ENCODE results near the gene SLC25A40. TPM values are rescaled to one million over a fixed set of nuclear protein-coding genes. Genes with fewer than 3 reads are reported as not detected.
A peak's percentile ranks its signal among the peaks of the same experiment; 100 is the strongest.

The SLC25A40 gene
- total RNA-seq, 2 donors from 2014 or later = 13.5 to 15.9 TPM

DNA sequence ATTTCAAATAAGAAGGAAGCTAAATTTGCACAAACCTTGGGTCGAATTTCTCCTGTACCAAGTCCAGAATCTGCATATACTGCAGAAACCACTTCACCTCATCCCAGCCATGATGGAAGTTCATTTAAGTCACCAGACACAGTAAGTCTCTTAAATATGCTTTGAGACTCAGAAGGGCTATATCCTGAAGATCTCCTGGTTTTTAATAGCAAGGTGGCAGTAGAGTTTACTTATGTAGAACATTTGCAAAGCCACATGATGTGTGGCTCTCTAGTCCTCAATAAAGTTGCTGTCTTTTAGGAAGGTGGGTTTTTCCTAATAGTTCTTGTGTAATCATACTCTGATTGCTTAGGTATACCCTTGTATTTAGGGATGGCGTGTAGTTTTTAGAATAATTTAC, 8.9 kb upstream of the SLC25A40 start:
- H3K4me3 ChIP-seq = no peak overlapping the region
- TF ChIP-seq, protein P1, sequence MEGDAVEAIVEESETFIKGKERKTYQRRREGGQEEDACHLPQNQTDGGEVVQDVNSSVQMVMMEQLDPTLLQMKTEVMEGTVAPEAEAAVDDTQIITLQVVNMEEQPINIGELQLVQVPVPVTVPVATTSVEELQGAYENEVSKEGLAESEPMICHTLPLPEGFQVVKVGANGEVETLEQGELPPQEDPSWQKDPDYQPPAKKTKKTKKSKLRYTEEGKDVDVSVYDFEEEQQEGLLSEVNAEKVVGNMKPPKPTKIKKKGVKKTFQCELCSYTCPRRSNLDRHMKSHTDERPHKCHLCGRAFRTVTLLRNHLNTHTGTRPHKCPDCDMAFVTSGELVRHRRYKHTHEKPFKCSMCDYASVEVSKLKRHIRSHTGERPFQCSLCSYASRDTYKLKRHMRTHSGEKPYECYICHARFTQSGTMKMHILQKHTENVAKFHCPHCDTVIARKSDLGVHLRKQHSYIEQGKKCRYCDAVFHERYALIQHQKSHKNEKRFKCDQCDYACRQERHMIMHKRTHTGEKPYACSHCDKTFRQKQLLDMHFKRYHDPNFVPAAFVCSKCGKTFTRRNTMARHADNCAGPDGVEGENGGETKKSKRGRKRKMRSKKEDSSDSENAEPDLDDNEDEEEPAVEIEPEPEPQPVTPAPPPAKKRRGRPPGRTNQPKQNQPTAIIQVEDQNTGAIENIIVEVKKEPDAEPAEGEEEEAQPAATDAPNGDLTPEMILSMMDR (IDR thresholded peaks at IDR 0.05) = no peak
- H3K4me1 ChIP-seq (ENCODE audit: control insufficient read depth in 1 of 2, low read depth in 2 of 2) = no peaks in the 10 kb centered on the region
- no peaks in the 10 kb centered on the region for H3K36me3 ChIP-seq
- H3K9me3 ChIP-seq = no peaks in the 10 kb centered on the region
- no peak for DNase-seq (ENCODE audit: low spot score)
- no peaks in the 10 kb centered on the region for H3K27me3 ChIP-seq (replicated peaks; ENCODE audit: insufficient read depth)
- ATAC-seq (ENCODE audit: insufficient number of reproducible peaks, low FRiP score, low read depth) = no peak
- H3K27ac ChIP-seq = no peak overlapping the region

DNA sequence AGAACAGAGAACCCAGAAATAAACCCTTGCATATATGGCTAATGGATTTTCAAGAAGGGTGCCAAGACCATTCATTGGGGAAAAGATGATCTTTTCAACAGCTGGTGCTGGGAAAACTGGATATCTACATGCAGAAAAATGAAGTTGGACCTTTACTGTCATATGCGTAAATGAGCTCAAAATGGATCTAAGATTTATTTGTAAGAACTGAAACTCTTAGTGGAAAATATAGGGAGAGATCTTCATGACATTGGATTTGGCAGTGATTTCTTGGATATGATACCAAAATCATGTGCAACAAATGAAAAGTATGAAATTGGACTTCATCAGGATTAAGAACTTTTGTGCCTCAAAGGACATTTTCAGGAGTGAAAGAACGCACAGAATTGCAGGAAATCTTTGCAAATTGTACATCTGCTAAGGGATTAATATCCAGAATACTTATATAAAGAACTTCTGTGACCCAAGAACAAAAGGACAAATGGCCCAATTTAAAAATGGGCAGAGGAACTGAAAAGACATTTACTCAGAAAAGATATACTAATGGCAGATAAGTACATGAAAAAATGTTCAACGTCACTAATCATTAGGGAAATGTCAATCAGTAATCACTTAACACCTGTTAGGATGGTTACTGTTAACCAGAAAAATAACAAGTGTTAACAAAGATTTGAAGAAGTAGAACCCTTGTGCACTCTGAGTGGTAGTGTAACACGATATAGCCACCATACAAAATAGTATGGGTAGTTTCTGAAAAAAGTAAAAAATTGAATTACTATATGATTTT, 6.2 kb upstream of the SLC25A40 start:
- TF ChIP-seq, protein P1 (IDR thresholded peaks at IDR 0.05) = no peak
- DNase-seq (ENCODE audit: low spot score) (no peak), ATAC-seq (ENCODE audit: insufficient number of reproducible peaks, low FRiP score, low read depth) (no peak)
- no peaks in the 10 kb centered on the region for H3K36me3 ChIP-seq
- H3K27me3 ChIP-seq (replicated peaks; ENCODE audit: insufficient read depth) = no peaks in the 10 kb centered on the region
- H3K27ac ChIP-seq = no peak overlapping the region
- no peak overlapping the region for H3K4me3 ChIP-seq
- H3K4me1 ChIP-seq (ENCODE audit: control insufficient read depth in 1 of 2, low read depth in 2 of 2) = peaks cover 4 to 10% of the 10 kb centered on the region in 2 donors
- H3K9me3 ChIP-seq = no peaks in the 10 kb centered on the region

DNA sequence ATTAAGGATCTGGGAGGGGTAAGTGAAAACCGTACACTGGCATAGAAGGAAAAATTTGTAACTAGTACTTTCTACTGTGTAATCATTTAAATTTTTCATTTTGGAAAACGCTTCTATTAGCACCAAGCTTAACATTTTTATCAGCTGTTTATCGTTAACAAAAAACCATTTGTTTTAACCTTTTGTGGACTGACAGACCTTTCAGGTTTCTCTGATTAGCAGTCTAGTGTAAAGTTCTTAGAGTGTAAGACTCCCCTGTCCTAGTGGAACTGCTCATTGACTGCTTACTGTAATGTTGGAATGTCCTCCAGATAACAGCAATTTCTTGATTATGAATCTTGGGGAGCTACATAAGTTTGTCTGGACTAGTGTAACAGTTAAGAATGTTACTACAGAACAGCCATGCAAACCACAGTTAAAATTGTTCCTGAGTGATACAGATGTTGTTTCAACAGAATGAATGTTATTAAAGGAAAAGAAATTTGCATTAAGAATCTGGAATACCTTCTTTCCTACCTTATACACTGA, 2.1 kb upstream of the SLC25A40 start:
- no peak overlapping the region for H3K4me3 ChIP-seq
- no peaks in the 10 kb centered on the region for H3K36me3 ChIP-seq
- no peaks in the 10 kb centered on the region for H3K27me3 ChIP-seq (replicated peaks; ENCODE audit: insufficient read depth)
- TF ChIP-seq, protein P1 (IDR thresholded peaks at IDR 0.05) = no peak
- peaks cover 13 to 28% of the 10 kb centered on the region in 2 donors for H3K4me1 ChIP-seq (ENCODE audit: control insufficient read depth in 1 of 2, low read depth in 2 of 2)
- DNase-seq (ENCODE audit: low spot score) (no peak), ATAC-seq (ENCODE audit: insufficient number of reproducible peaks, low FRiP score, low read depth) (no peak)
- H3K9me3 ChIP-seq = no peaks in the 10 kb centered on the region
- H3K27ac ChIP-seq = no peak overlapping the region

- no peak for ATAC-seq (ENCODE audit: insufficient number of reproducible peaks, low FRiP score, low read depth)
- Histone ChIP-seq H3K27ac (peak overlapping the region; percentile 86 to 89), H3K36me3 (no peaks in the 10 kb centered on the region), H3K4me1 (ENCODE audit: control insufficient read depth in 1 of 2, low read depth in 2 of 2) (peaks cover 13 to 28% of the 10 kb centered on the region in 2 donors), H3K4me3 (peak overlapping the region; percentile 87), H3K27me3 (replicated peaks; ENCODE audit: insufficient read depth) (no peaks in the 10 kb centered on the region), H3K9me3 (no peaks in the 10 kb centered on the region)
- DNase-seq (ENCODE audit: low spot score) = no peak
- TF ChIP-seq, protein P1 (IDR thresholded peaks at IDR 0.05) = no peak
Observed at GRCh38 chr7:87877366-87878040, 1.3 kb upstream of the SLC25A40 start.

- H3K4me1 ChIP-seq (ENCODE audit: control insufficient read depth in 1 of 2, low read depth in 2 of 2) = peaks cover 13 to 28% of the 10 kb centered on the region in 2 donors
- no peaks in the 10 kb centered on the region for H3K27me3 ChIP-seq (replicated peaks; ENCODE audit: insufficient read depth)
- ATAC-seq (ENCODE audit: insufficient number of reproducible peaks, low FRiP score, low read depth) (no peak), DNase-seq (ENCODE audit: low spot score) (no peak)
- no peaks in the 10 kb centered on the region for H3K36me3 ChIP-seq
- peak overlapping the region; percentile 86 to 89 for H3K27ac ChIP-seq
- peak overlapping the region; percentile 87 for H3K4me3 ChIP-seq
- TF ChIP-seq, protein P1 (IDR thresholded peaks at IDR 0.05) = no peak
- H3K9me3 ChIP-seq = no peaks in the 10 kb centered on the region
Observed at GRCh38 chr7:87876869-87877234, 692 bp upstream of the SLC25A40 start.
